ENCODE measurements around the gene ASAH2.

Gene ASAH2

DNA sequence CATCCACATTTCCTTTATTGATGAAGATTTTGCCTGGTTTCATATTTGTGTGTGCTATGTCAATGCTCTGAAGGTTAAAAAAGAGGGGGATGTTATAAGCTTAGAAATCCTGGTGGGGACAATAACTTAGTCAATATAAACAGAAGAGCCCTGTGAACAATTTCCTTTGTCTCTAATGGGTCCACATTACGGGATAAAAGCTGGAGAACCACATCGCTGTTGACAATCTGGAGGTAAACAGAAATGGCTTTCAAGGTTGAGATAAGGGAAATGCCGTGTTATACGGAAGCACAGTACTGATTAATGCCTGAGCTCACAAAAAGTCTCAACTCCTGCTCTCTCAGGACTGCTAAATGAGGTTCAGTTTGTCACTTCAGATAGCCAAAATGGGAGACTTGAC lies 16.8 kb downstream of the ASAH2 start:
- Histone ChIP-seq H3K4me1 (no peaks in the 10 kb centered on the region), H3K36me3 (replicated peaks) (no peaks in the 10 kb centered on the region), H3K9me3 (no peaks in the 10 kb centered on the region), H3K4me3 (no peak overlapping the region), H3K27me3 (ENCODE audit: low read depth) (peaks cover 29% of the 10 kb centered on the region)
- in situ Hi-C loops (cut with MboI; ENCODE audit: low sequenced_read_pairs): no loop called here
- DNase-seq (ENCODE audit: low spot score in 2 of 2): no peak

DNA sequence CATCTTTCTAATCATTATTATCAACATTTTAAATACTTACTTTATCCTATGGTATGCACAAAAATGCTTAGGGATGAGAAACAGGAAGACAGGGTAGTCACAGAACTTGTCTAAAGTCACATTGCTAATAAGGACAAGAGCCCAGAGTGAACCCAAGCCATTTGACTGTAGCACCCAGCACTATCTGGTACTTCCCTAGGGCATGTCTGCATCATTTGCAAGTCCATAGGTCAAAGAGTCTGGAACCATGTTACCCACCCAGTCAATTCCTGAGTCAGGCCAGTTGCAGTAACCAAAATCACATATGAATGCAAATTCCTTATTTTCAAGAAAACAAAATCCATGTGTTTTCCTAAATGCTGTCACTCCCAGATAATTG lies 19.1 kb downstream of the ASAH2 start:
- H3K4me3 ChIP-seq: no peak overlapping the region
- H3K9me3 ChIP-seq: no peaks in the 10 kb centered on the region
- DNase-seq (ENCODE audit: low spot score in 2 of 2): no peak
- H3K4me1 ChIP-seq: no peaks in the 10 kb centered on the region
- no peaks in the 10 kb centered on the region for H3K36me3 ChIP-seq (replicated peaks)
- H3K27me3 ChIP-seq (ENCODE audit: low read depth): peaks cover 33% of the 10 kb centered on the region
- in situ Hi-C loops (cut with MboI; ENCODE audit: low sequenced_read_pairs): no loop called here

DNA sequence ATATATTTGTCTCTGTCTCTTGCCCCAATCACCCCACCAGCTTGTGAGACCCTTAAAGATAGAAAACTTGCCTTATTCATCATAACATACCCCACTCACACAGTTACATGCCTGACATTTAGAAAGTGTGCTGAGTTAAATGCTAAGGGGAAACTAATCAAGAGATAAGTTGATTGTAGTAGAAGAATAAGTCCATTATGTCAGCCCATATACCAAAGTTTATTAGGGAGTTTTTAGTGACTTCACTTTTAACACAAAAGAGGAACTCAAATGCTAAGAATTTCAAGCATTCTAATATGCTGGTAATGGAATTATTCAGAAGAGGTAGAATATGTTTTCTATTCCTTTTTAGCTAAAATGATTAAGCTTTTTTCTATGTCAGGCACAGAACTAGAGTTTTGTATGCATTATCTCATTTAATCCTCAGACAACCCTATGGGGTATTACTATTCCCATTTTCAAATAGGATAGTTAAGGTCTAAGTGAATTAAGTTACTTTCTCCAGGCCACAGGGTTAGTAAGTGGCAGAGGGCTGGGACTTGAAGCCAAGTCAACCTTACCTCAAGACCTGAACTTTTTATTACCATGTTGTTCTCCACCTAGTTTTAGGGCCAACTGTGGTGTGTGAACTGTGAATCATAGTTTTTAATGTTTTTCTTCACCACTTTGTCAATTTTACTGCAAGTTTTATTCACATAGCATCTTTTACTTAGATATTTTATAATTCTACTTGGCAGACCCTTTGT lies 19.6 kb downstream of the ASAH2 start:
- Histone ChIP-seq H3K9me3 (no peaks in the 10 kb centered on the region), H3K36me3 (replicated peaks) (no peaks in the 10 kb centered on the region), H3K4me3 (no peak overlapping the region), H3K4me1 (no peaks in the 10 kb centered on the region), H3K27me3 (ENCODE audit: low read depth) (peaks cover 33% of the 10 kb centered on the region)
- in situ Hi-C loops (cut with MboI; ENCODE audit: low sequenced_read_pairs): no loop called here
- no peak for DNase-seq (ENCODE audit: low spot score in 2 of 2)

DNA sequence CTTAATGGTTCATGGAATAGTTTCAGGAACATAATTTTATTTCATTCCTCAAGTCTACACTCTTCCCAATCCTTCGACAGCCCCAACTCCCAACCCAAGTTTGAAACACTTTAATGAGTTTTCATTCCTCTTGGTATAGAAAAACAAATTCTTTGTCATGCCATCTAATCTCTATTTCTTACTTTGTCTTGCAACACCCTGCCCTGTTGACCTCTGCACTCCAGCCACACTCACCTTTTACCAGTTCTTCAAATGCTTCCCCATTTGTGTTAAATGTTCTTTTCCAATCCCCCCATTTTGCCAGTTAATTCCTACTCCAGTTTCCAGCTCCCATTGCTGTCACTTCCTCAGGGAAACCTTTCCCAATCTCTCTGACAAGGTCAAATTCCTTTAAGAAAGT lies 21.9 kb downstream of the ASAH2 start:
- Histone ChIP-seq H3K4me1 (no peaks in the 10 kb centered on the region), H3K9me3 (no peaks in the 10 kb centered on the region), H3K4me3 (no peak overlapping the region), H3K27me3 (ENCODE audit: low read depth) (peaks cover 27% of the 10 kb centered on the region), H3K36me3 (replicated peaks) (no peaks in the 10 kb centered on the region)
- in situ Hi-C loops (cut with MboI; ENCODE audit: low sequenced_read_pairs): loop anchor here (10.0 kb wide), 1 partner anchor 635 kb away; no protein-coding TSS in a partner anchor
- DNase-seq (ENCODE audit: low spot score in 2 of 2): no peak

DNA sequence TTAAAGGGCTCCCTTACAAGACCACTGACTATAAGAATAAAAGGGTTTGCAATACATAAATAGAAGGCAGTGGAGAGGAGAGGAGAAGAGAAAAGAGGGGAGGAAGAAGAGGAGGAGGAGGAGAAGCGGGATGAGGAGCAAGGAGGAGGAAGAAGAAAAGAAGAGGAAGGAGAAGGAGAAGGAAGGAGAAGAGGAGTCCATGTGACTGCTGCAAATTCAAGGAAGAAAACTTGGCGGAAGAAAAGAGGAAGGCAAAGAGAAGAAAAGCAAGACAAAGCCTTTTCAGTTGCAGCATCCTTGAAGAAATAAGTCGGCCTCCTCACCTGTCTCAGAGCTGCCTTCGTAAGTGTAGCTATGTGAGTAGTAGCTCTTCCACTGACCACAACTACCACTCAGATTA lies 22.6 kb downstream of the ASAH2 start:
- in situ Hi-C loops (cut with MboI; ENCODE audit: low sequenced_read_pairs): loop anchor here (10.0 kb wide), 1 partner anchor 634 kb away; no protein-coding TSS in a partner anchor
- no peak overlapping the region for H3K4me3 ChIP-seq

DNA sequence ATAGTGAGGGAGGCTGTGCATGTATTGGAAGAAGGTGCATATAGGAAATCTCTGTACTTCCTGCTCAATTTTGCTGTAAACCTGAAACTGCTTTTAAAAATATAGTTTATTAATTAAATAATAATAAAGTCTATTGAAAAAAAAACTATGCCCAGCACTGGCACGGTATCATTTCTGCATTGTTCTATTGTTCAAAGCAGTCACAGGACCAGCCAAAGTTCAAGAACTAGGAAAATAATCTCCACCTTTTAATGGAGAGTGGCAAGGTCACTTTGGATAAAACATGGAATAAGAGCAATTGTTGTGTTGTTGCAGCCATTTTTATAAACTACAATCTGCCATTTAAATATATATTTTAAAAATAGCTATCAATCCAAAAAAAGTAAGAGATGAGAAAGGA lies 24.7 kb downstream of the ASAH2 start:
- H3K36me3 ChIP-seq (replicated peaks): no peaks in the 10 kb centered on the region
- peaks cover 11% of the 10 kb centered on the region for H3K27me3 ChIP-seq (ENCODE audit: low read depth)
- DNase-seq (ENCODE audit: low spot score in 2 of 2): no peak
- in situ Hi-C loops (cut with MboI; ENCODE audit: low sequenced_read_pairs): loop anchor here (10.0 kb wide), 1 partner anchor 632 kb away; no protein-coding TSS in a partner anchor
- H3K4me1 ChIP-seq: no peaks in the 10 kb centered on the region
- H3K9me3 ChIP-seq: no peaks in the 10 kb centered on the region
- no peak overlapping the region for H3K4me3 ChIP-seq

More for the DNA sequence above, 22.6 kb downstream of the ASAH2 start:
- Histone ChIP-seq H3K36me3 (replicated peaks) (no peaks in the 10 kb centered on the region), H3K9me3 (no peaks in the 10 kb centered on the region), H3K4me1 (no peaks in the 10 kb centered on the region), H3K27me3 (ENCODE audit: low read depth) (peaks cover 22% of the 10 kb centered on the region)
- DNase-seq (ENCODE audit: low spot score in 2 of 2): no peak

DNA sequence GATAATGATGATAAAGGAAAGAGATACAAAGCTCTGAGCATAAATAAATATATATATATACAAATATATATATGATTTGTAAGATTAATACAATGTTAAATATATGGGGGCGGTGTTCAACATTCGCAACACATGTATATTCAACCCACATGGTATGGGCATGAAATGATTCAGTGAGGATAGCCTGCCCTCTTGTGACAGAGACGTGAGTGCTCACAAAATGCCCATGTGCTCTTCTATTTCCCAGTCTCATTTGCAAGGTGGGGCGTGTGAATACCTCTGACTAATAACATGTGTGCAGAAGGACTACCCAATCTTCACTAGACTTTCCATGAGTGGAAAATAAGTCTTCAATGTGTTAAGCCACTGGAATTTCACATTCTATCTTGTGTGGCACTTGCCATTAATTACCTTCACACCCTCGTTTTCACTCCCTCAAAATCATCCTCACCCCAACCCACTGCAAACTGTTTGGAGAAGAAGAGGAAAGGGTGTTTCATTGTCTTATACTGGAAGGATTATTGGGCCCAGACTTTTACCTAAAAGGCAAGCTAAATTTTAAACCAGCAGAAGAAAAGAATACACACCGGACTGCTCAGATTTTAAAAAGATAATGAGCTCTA lies 26.9 kb downstream of the ASAH2 start:
- Histone ChIP-seq H3K4me3 (no peak overlapping the region), H3K4me1 (no peaks in the 10 kb centered on the region), H3K36me3 (replicated peaks) (no peaks in the 10 kb centered on the region), H3K9me3 (no peaks in the 10 kb centered on the region), H3K27me3 (ENCODE audit: low read depth) (peaks cover 7% of the 10 kb centered on the region)
- in situ Hi-C loops (cut with MboI; ENCODE audit: low sequenced_read_pairs): loop anchor here (10.0 kb wide), 1 partner anchor 630 kb away; no protein-coding TSS in a partner anchor
- peak; percentile 36 to 47 for DNase-seq (ENCODE audit: low spot score in 2 of 2)

DNA sequence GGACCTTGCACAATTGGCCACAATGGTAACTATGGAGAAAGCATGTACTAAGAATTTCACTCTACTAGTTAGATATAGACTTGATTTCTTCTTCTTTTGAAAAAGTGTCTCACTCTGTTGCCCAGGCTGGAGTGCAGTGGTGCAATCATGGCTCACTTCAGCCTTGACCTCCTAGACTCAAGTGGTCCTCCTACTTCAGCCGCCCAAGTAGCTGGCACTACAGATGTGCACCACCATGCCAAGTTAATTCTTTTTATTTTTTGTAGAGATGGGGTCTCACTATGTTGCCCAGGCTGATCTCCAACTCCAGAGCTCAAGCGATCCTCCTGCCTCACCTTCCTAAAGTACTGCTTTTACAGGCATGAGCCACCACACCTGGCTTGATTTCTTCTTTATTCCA lies 29.1 kb downstream of the ASAH2 start:
- Histone ChIP-seq H3K4me3 (no peak overlapping the region), H3K4me1 (no peaks in the 10 kb centered on the region), H3K9me3 (no peaks in the 10 kb centered on the region), H3K27me3 (ENCODE audit: low read depth) (peaks cover 6% of the 10 kb centered on the region), H3K36me3 (replicated peaks) (no peaks in the 10 kb centered on the region)
- in situ Hi-C loops (cut with MboI; ENCODE audit: low sequenced_read_pairs): loop anchor here (10.0 kb wide), 1 partner anchor 627 kb away; no protein-coding TSS in a partner anchor
- DNase-seq (ENCODE audit: low spot score in 2 of 2): no peak

DNA sequence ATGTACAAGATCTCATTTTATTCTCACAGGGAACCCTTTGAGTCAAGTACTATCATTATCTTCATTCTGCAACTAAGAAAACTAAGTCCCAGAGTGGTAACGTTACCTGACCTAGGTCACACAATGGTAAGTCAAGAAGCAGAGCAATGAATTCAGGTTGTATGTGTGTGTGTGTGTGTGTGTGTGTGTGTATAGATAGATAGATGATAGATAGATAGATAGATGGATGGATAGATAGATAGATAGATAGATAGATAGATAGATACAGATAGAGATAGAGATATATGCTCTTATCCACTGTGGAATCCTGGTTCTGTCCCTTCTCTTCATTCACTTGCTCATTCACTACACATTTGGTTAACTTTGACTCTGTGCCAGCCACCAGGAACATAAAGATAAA lies 29.8 kb downstream of the ASAH2 start:
- Histone ChIP-seq H3K4me1 (no peaks in the 10 kb centered on the region), H3K36me3 (replicated peaks) (no peaks in the 10 kb centered on the region), H3K9me3 (no peaks in the 10 kb centered on the region), H3K4me3 (no peak overlapping the region), H3K27me3 (ENCODE audit: low read depth) (peaks cover 4% of the 10 kb centered on the region)
- DNase-seq (ENCODE audit: low spot score in 2 of 2): no peak
- in situ Hi-C loops (cut with MboI; ENCODE audit: low sequenced_read_pairs): loop anchor here (10.0 kb wide), 1 partner anchor 627 kb away; no protein-coding TSS in a partner anchor

DNA sequence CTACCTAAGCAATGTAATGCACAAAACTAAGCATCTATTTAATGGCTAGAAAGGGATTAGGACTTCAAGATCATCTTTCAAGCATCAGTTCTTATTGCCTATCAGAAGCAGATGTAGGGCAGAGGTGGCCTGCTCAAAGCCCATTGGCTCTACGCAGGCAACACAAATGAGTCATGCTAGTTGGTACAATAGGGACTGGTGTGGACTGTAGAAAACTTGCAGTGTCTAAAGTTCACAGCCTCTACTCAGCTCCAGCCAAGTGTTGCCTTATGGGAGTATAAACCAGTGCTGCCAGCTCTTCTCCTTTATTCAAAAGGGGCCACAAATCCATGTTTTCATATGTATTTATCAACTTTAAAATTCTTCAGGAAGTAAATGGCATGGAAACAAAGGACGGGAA lies 31.7 kb downstream of the ASAH2 start:
- no peak for DNase-seq (ENCODE audit: low spot score in 2 of 2)
- no peaks in the 10 kb centered on the region for H3K4me1 ChIP-seq
- no peak overlapping the region for H3K4me3 ChIP-seq
- H3K9me3 ChIP-seq: no peaks in the 10 kb centered on the region
- H3K36me3 ChIP-seq (replicated peaks): no peaks in the 10 kb centered on the region
- in situ Hi-C loops (cut with MboI; ENCODE audit: low sequenced_read_pairs): loop anchor here (10.0 kb wide), 1 partner anchor 625 kb away; no protein-coding TSS in a partner anchor
- H3K27me3 ChIP-seq (ENCODE audit: low read depth): peaks cover 3% of the 10 kb centered on the region

DNA sequence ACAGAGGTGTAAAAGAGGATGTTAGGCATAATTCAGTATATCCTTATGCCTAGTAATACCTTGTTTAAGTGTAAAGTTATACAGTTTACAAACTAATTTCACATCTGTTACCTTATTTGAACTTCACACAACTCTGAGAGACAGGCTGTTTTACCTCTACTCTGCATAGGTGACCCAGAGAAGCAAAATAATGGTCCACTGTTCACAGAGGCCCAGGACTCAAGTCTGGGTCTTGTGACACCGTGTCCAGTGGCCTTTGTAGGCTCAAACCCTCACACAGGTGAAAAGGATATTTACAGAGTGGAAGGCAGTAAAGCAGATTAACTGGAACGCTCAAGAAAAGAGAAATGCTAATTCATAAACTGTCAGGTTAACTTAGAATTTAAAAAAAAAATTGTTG lies 32.1 kb downstream of the ASAH2 start:
- Histone ChIP-seq H3K9me3 (no peaks in the 10 kb centered on the region), H3K4me1 (no peaks in the 10 kb centered on the region), H3K27me3 (ENCODE audit: low read depth) (peaks cover 3% of the 10 kb centered on the region), H3K4me3 (no peak overlapping the region), H3K36me3 (replicated peaks) (no peaks in the 10 kb centered on the region)
- no peak for DNase-seq (ENCODE audit: low spot score in 2 of 2)
- in situ Hi-C loops (cut with MboI; ENCODE audit: low sequenced_read_pairs): no loop called here

DNA sequence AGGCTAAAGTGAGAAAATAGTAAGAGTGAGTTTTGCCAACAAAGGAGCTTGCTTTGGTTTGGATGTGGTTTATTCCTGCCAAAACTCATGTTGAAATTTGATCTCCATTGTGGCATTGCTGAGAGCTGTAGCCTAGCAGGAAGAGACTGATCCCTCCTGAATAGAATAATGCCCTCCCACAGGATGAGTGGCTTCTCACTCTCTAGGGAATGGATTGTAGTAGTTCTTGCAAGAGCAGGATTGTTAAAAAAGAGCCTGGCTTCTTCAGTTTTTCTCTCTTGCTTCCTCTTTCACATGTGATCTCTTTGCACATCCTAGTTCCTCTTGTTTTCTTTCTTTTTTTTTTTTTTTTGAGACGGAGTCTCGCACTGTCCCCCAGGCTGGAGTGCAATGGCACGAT lies 34.4 kb downstream of the ASAH2 start:
- DNase-seq (ENCODE audit: low spot score in 2 of 2): peak; percentile 6 to 21
- H3K9me3 ChIP-seq: no peaks in the 10 kb centered on the region
- H3K36me3 ChIP-seq (replicated peaks): no peaks in the 10 kb centered on the region
- peaks cover 3% of the 10 kb centered on the region; the same call in 1 of the 2 replicates for H3K27me3 ChIP-seq (ENCODE audit: low read depth)
- no peak overlapping the region for H3K4me3 ChIP-seq
- no peaks in the 10 kb centered on the region for H3K4me1 ChIP-seq
- in situ Hi-C loops (cut with MboI; ENCODE audit: low sequenced_read_pairs): no loop called here

DNA sequence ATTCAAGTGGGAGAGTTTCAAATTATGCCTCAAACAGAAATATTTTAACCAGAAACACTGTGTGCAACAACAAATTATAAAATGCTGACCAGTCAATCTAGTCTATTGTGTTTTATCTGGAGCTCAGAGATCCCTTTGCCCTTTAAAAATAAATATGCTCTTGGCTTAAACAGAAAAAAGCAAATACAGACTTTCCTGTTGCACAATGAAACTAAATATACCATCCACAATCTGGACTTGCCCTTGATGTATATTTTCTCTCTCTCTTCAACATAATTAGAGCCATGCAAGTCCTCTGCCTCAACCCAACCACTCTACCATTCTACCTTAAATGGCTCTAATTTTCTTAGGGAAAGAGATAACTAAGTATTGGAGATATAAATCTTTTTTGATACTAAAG lies 34.9 kb downstream of the ASAH2 start:
- in situ Hi-C loops (cut with MboI; ENCODE audit: low sequenced_read_pairs): no loop called here

DNA sequence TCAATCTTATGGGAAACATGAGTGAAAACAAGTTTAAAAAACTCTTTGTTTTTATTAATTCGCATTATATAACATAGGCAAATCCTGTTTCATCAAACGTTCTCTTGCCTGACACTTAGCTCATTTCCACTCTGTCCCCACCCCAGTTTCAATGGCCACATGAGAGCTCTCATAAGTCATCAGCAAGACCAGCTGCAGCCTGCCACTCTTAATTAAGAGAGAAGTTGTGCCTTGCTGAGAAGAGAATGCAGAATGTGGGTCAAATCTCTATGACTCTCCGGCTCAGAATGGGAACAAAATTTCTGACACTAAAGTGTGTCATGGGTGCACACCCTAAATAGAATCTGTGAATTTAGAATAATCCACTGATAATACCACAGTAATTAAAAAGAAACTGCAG lies 39.6 kb downstream of the ASAH2 start:
- H3K27me3 ChIP-seq (ENCODE audit: low read depth): no peaks in the 10 kb centered on the region
- H3K4me1 ChIP-seq: no peaks in the 10 kb centered on the region
- H3K9me3 ChIP-seq: no peaks in the 10 kb centered on the region
- no peaks in the 10 kb centered on the region for H3K36me3 ChIP-seq (replicated peaks)
- no peak overlapping the region for H3K4me3 ChIP-seq
- in situ Hi-C loops (cut with MboI; ENCODE audit: low sequenced_read_pairs): no loop called here
- DNase-seq (ENCODE audit: low spot score in 2 of 2): no peak

More for the DNA sequence above, 34.9 kb downstream of the ASAH2 start:
- Histone ChIP-seq H3K4me1 (no peaks in the 10 kb centered on the region), H3K4me3 (no peak overlapping the region), H3K27me3 (ENCODE audit: low read depth) (peaks cover 3% of the 10 kb centered on the region; the same call in 1 of the 2 replicates), H3K9me3 (no peaks in the 10 kb centered on the region), H3K36me3 (replicated peaks) (no peaks in the 10 kb centered on the region)
- no peak for DNase-seq (ENCODE audit: low spot score in 2 of 2)

Data from HAP-1 (cell line).